GM23338 (cell line): ENCODE results near the gene EML4.

Experiments
- CTCF ChIP-seq, 2 experiments: fragments of 200-600 bp in 1 of 2; sonication (generic) in 1 of 2; conservative IDR thresholded peaks; 2 replicates each; pipeline versions ENCODE4 v1.5.1 to v1.6.1; 2016 to 2017; ENCODE audit warnings: antibody characterized with exemption in 2 of 2, low read depth in 2 of 2, mild to moderate bottlenecking in 2 of 2, moderate library complexity in 1 of 2
- EZH2 ChIP-seq: fragments of 200-600 bp; sonication (generic); IDR thresholded peaks from one replicate; pipeline ENCODE4 v1.8.0; 2017; ENCODE audit warnings: antibody characterized with exemption, mild to moderate bottlenecking, low read depth; ENCODE audit not compliant: unreplicated experiment
- POLR2AphosphoS5 ChIP-seq: IDR thresholded peaks from 2 replicates; pipeline ENCODE4 v1.6.1; 2016; ENCODE audit warnings: antibody characterized with exemption, low read depth
- REST ChIP-seq: IDR thresholded peaks from one replicate; pipeline ENCODE4 v1.6.1; 2018; ENCODE audit warnings: antibody characterized with exemption; ENCODE audit not compliant: unreplicated experiment

GRCh38 chr2:42298132-42298531, 129.0 kb downstream of the EML4 start:
- TF ChIP-seq REST (no peak), POLR2AphosphoS5 (no peak), EZH2 (no peak), CTCF (conservative IDR thresholded peaks at IDR 0.05; ENCODE audit: low read depth in 2 of 2) (no peak)
